Activated CD8-positive, alpha-beta memory T cell treated with anti-CD3 and anti-CD28 coated beads for 1 hour (primary cell): ENCODE measurements around the gene ATF4.
"Not testable (repeated sequence)": the region's sequence is repeated elsewhere in the genome, so short reads cannot be mapped to it uniquely, and the experiment has no call there.

ENCODE experiments used
- DNase-seq, 2 donors: peaks; one replicate each; pipeline ENCODE4 v3.0.0-alpha.2; 2020; ENCODE audit warnings: low read depth in 1 of 2; ENCODE audit errors: extremely low read depth in 1 of 2

ATF4 gene

DNA sequence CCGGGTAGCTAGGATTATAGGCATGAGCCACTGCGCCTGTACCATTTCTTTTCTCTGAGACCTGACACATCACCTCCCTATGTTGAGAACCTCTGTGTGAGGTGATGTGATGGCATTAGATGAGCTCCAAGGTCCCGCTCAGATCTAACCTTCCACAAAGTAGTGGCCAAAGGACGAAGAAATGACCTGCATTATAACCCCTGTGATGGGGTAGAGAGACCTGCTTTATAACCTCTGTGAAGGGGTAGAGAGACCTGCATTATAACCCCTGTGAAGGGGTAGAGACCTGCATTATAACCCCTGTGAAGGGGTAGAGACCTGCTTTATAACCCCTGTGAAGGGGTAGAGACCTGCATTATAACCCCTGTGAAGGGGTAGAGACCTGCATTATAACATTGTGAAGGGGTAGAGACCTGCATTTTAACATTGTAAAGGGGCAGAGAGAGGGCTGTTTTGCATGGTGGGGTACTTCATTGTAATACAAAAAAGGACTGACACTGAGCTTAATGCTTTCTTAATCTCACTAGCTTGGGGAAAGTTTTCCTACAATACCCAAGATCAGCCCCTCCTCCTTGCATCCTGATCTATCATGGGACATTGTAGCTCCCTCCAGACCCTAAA lies 9.7 kb upstream of the ATF4 start:
- DNase-seq, result no peak

DNA sequence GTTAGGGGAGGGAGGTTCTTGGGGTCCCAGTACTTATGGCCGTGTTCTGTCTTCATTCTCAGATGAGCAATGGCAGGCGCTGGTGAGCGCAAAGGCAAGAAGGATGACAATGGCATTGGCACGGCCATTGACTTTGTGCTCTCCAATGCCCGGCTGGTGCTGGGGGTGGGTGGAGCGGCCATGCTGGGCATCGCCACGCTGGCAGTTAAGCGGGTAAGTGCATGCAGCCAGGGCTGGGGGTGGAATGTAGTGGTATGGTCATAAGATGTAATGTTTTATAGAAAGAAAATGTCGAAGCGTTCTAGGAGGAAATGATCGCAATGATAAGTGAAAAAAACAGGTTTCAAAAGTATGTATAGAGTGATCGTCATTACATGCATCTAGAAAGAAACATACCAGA lies 9.1 kb upstream of the ATF4 start:
- no peak for DNase-seq

DNA sequence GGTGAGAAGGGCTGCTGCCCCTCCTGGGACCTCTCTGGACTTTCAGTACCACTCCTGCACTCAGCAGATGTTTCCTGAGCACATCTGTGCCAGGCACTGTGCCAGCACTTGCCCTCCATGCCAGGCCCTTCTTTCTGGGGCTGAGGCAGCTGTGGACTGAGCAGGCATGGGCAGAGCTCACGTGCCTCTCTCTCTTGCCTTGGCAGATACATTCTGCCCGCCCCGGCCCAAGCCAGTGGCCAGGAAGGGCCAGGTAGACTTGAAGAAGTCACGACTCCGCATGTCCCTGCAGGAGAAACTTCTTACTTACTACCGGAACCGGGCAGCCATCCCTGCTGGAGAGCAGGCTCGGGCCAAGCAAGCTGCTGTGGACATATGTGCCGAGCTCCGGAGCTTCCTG lies 8.3 kb upstream of the ATF4 start:
- DNase-seq, result no peak

DNA sequence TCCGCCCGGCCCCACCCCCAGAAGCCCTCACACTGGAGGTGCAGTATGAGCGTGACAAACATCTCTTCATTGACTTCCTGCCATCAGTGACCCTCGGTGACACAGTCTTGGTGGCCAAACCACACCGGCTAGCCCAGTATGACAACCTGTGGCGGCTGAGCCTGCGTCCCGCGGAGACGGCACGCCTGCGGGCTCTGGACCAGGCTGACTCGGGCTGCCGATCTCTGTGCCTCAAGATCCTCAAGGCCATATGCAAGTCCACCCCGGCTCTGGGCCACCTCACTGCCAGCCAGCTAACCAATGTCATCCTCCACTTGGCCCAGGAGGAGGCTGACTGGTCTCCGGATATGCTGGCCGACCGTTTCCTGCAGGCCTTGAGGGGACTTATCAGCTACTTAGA lies 6.6 kb upstream of the ATF4 start:
- no peak for DNase-seq

DNA sequence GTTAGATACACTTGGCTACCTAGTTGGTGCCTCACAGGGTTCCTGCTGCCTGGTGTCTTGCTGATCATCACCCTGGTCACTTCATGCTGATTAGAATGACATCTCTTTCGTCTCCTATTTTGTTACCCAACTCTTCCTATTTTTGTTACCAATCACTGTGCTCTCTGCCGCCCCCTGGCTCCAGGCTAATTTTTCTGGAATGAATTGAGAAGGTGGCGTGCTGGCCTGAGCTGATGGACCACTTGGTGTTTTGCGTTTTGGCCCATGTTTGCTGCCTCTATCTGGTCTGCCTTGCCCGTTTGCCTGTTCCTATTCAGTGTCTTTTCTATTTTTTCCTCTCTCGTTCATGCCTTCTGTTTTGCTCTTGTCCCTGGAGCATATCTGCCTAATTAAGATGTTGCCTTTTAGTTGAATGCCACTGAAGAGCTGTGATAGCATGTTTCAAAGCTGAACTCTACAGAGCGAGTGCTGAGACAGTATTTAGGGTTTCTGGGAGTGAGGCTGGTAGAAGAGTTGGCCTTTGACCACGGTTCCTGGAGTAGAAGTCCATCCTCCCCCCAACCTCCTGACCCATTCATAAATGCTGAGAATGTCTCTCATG lies 5.9 kb upstream of the ATF4 start:
- DNase-seq, result no peak

DNA sequence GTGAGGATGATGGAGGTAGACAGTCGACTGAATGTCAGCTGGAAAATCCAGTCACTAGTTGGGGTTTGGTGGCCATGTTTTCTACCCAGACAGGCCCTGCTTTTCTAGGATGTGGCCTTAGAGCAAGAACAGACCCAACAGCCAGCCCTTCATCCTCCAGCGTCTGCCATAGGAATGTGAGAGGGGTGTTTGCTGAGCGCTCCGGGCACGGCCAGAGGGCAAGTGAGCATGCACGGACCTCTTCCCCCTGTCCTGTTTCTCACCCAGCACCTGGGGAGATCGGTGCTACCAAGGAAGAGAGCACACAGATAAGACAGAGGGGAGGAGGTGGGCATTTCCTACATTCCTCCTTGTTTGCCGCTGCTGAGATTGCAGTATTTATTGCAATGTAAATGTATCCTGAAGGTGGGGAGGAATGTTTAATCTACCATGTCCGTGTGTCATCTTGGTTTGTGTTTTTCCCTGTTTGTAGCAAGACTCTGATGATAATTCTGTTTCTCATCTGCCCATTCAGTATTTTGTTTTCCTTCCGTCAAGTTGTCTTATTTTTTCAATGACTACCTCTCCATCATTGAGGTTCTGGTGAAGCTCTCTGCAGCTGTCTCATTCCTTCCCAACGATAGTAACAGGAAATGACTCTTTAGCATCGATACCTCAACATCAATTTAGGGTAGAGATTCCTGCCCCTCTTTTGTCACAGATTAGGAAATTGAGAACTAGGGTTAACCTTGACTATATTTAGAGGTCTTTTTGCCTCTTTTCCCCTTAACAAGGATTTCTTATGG lies 4.9 kb upstream of the ATF4 start:
- no peak for DNase-seq

DNA sequence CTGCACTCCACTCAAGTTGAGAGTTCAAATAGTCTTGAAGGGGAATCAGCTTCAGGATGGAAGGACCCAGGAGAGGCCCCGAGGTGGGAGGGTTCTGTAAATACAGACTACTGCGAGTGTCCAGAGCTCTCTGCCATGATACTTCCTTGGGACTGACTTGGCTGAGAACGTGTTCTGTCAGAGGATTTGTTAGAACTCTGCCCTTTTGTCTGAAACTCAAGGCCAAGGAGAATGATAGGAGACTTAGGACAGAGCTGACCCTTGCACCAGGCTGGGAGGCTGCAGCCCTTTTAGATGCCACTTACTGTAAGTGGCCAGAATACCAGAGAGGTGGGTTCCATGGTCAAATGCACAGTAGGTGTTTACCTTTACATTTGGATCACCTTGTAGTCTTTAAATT lies 2.9 kb upstream of the ATF4 start:
- no peak for DNase-seq

DNA sequence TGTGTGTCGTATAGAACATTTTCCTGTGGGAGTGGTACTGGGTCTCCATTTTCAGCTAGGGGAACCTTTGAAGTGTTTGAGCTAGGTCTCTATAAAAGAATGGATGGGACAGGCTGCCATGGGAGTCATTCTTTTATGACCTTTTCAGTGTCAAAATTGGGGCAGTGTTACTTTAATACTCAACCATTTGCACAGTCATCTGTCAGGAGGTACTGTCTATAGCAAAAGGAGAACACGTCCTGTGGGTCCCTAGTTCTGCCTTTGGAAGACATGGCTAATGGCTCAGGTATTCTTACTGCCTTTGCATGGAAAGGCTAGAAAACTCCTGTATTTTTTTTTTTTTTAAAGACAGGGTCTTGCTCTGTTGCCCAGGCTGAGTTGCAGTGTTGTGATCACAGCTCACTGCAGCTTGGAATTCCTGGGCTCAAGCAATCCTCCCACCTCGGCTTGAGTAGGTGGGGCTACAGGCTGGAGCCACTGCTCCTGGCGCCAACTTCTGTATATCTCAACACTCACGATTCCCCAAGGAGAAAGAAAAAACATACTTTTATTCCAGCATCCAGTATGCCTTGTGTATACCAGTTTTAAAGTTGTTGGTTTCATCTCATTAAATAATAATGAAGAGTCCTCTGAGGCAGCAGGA lies 2.1 kb upstream of the ATF4 start:
- no peak for DNase-seq

DNA sequence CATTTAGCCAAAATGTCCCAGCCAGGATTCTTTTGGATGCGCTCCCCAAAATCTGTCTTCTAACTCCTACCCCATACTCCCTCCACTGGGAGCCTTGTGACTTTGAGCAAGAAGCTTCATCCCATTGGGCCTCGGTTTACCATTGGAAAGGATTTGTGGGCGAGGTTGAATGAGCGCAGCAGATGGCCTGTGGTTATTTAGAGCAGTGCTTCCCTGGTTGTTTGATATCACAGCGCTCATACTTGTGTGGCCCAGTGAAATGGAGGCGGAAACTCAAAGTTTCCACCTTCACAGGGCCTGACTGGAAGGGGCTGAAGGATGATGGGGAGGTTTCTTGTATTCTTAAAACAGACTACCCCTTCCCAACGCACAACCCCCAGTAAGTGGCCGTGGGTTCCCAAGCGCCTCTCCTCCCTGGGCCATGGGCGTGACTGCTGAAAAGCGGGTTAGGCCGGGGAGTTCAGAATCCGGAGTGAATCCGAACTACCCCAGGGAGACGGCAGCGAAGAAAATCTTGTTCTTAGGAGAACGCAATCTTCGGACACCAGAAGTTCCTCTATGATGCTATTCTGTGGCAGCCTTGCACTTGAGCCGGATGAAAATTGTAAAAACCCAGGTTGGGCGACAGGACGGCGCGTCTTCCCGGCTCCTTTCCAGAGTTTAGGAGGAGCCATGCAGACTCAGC lies 1.2 kb upstream of the ATF4 start:
- no peak for DNase-seq

DNA sequence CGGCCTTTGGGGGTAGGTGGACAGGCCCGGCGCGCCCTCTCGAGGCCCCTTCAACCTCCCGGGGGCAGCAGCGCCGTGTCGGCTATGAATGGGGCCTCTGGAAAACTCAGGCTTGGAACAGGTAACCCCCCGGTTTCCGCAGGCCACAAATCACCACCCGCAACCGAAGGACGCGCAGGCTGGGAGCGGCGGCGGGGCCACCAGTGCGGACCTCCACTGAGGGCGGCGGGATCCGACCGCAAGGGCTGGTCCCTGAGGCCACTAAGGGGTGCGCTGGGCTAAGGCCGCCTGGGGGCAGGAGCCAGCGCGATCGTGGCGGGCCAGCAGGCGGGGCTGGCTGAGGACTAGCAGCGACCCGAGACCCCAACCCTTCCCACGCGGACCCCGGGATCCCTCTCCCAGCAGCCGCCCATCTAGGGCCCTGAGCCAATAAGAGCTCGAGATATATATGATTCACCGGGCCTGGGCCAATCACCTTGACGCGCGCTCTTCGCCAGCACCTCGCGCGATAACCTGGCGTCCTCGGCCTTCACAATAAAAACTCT lies 609 bp upstream of the ATF4 start:
- no peak for DNase-seq

DNA sequence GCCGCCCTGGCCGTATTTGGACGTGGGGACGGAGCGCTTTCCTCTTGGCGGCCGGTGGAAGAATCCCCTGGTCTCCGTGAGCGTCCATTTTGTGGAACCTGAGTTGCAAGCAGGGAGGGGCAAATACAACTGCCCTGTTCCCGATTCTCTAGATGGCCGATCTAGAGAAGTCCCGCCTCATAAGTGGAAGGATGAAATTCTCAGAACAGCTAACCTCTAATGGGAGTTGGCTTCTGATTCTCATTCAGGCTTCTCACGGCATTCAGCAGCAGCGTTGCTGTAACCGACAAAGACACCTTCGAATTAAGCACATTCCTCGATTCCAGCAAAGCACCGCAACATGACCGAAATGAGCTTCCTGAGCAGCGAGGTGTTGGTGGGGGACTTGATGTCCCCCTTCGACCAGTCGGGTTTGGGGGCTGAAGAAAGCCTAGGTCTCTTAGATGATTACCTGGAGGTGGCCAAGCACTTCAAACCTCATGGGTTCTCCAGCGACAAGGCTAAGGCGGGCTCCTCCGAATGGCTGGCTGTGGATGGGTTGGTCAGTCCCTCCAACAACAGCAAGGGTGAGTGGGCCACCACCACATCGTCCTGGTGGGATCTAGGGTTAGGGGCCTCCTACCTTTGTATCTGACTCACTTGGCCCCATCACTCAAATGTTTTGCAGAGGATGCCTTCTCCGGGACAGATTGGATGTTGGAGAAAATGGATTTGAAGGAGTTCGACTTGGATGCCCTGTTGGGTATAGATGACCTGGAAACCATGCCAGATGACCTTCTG lies 934 bp downstream of the ATF4 start:
- not testable (repeated sequence) for DNase-seq

DNA sequence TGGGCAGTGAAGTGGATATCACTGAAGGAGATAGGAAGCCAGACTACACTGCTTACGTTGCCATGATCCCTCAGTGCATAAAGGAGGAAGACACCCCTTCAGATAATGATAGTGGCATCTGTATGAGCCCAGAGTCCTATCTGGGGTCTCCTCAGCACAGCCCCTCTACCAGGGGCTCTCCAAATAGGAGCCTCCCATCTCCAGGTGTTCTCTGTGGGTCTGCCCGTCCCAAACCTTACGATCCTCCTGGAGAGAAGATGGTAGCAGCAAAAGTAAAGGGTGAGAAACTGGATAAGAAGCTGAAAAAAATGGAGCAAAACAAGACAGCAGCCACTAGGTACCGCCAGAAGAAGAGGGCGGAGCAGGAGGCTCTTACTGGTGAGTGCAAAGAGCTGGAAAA lies 1.7 kb downstream of the ATF4 start:
- not testable (repeated sequence) for DNase-seq

DNA sequence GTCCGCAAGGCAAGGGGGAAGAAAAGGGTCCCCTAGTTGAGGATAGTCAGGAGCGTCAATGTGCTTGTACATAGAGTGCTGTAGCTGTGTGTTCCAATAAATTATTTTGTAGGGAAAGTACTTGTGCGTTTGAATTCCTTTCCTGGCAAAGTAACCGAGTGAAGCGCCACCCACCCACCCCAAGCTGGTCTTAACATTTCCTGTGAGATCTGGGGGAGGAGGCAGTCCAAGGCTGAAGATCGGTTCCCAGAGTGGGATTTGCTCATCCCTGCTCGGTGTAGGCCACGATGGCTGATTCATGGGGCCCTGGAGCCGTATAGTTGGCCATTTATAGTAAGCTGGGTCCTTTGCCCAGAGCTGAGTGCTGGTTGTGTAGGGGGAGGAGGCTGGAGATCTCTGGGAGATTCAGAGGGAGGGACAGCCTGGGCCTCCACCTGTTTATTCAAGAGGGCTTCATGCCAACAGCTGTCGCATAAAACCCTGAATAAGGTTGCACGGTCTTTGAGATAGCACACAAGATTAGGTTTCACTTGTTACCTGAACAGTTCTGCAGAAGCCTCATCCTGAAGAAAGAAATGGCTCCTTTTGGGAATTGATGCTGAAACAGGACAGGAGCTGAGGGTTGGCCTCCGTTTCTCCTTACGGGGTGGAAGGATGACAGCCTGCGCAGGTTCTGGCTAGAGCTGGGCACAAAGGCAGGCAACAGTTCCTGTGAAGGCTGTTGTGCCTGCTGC lies 2.4 kb downstream of the ATF4 start:
- DNase-seq, result no peak

DNA sequence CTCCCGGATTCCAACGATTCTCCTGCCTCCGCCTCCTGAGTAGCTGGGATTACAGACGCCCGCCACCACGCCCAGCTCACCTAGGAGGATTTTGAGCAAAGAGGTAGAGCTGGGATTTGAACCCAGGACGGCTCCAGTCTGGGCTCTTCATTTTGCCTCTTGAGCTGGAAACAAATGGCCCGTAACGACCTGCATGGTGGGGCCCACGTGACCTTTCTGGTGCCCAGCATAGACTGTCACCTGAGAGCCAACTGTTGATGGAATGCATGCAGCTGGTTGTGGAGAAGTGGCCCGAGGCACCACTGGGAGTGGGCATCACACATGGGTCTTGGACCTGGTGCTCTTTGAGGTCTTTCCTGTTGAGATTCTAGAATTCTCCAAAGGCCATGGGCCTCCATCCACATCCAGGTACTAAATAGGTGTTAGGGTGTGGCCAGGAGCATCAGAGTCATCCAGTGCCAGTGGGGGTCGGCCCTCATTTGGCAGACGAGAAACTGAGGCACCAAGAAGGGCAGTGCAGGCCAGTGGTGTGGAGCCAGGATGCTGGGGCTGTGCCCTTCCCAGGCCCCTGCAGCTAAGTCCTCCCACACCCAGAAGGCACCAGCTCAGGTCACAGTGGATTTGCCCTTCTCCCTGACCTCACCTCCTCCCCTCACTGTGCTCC lies 3.9 kb downstream of the ATF4 start:
- no peak for DNase-seq

DNA sequence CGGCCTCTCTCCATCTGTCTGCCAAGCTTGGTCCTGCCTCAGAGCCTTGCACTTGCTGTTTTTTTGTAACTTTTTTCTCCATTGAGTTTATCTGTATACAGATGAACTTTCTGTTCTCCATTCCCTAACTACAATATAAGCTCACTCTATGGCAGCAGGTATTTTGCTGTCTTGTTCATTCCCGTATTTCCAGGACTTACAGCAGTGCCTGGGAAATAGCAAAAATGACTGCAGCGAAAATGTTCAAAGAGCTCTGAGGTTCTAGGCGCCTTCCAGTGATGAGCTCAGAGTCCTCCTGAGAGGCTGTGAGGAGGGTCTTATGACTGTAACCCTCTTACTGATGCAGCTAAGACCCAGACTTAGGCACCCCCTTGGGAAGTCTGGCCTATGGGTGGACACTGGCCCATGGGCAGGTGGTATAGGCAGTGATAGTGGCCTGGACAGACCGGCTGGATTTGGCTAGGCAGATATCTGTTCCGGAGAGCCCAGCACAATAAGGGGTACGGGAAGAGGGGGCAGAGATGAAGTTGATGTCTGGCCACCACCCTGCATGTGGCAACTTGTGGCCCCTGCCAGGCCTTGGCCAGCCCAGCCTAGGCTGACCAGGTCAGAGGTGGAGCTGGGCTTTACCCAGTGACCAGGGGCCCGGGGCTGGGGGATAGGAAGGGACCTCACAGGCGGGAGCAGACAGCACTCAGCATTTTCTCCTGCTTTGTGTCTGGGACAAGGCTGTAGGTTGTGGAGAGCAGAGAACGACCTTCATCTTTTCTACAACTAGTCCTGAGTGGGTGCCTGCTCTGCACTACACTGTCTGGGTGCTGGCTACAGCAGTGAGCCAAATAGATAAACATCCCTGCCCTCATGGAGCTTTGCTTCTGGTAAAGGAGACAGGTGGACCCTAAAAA lies 4.6 kb downstream of the ATF4 start:
- no peak for DNase-seq

DNA sequence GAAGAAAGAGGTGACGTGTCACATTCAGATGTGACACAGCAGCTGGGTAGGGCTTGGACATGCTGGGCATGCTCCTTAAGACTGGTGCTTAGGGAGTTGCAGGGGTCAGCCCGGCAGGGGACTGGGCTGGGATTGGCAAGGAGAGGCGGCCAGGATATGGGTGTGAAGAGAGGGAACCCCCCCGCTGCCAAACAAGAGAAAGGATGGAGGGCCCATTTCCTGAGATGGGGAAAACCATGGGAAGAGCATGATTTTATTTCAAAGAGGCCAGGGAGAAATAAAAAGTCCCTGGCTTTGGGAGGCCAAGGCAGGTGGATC lies 5.3 kb downstream of the ATF4 start:
- DNase-seq, result no peak

DNA sequence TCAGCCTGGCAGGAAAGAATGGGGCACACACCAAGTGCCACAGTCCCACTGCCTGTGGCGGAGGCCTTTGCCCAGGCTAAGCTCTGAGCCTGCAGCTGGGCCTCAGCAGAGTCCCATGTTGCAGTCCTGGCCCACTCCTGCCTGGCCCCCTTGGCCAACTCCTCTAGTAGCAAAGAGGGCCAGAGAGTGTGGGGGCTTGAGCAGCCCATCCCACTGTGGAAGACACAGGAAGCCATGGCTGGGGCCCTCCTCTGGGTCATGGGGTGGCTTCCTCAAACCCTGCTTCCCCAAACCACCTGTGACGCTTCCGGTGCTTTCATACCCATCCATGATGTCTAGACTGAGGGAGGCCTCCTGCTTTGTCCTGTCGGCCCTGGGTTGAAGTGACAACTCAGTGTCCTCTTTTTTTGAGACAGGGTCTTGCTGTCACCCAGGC lies 6.4 kb downstream of the ATF4 start:
- no peak for DNase-seq

DNA sequence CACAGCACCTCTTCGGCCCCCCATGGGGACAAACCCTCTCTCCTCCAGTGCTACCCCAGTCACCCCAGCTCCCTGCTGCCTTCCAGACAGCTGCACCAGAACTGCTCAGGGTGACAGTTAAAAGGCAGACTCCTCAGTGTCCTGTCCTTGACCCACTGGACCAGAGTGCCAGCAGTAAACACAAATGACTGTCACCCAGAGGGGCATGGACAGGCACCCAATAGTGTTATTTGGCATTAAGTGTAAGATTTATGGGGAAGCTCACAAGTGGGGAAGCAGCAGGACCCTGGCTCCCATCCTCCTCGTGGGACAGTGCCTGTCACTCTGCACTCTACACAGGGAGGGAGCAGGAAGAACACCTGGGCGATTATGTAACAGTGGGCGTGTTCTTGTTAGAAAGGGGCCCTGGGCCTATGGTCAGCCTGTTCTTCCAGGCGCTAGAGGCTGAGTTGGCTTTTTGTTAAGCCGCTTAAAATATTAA lies 7.2 kb downstream of the ATF4 start:
- DNase-seq, result no peak
